ENCODE data around the gene CACNA1D.

CACNA1D gene

DNA sequence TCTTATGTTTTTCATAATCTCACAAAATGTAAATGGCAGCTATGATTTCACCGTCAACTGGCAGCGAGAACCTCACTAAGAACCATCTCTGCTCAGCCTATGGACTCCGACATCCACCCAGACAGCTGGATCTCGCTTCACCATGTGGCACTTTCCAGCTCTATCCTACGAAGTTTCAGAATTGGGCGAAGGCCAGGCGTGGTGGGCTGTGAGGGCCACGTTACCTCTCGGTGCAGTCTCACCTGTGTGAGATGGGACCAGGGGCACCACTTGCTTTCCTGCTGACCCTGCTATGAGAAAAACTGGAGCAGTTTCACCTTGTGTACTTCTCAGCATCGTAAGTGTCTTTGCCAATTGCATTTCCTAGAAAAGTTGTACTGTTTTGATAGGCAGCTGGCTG lies 319.5 kb downstream of the CACNA1D start:
- TF ChIP-seq CTCF (IDR thresholded peaks at IDR 0.05; ENCODE audit: low read depth, low read length, missing control alignments) = no peak
- DNase-seq (ENCODE audit: extremely low read depth, low read depth) = no peak
- H3K4me3 ChIP-seq (replicated peaks; ENCODE audit: low read depth, low read length) = no peak overlapping the region

- no peak overlapping the region for H3K4me3 ChIP-seq (replicated peaks; ENCODE audit: low read depth, low read length)
- TF ChIP-seq CTCF (IDR thresholded peaks at IDR 0.05; ENCODE audit: low read depth, low read length, missing control alignments) = no peak
- no peak for DNase-seq (ENCODE audit: extremely low read depth, low read depth)
Measured at GRCh38 chr3:53815067-53815466, 320.7 kb downstream of the CACNA1D start.

- no peak overlapping the region for H3K4me3 ChIP-seq (replicated peaks; ENCODE audit: low read depth, low read length)
- no peak for TF ChIP-seq CTCF (IDR thresholded peaks at IDR 0.05; ENCODE audit: low read depth, low read length, missing control alignments)
- no peak for DNase-seq (ENCODE audit: extremely low read depth, low read depth)
Measured at GRCh38 chr3:53815651-53816050, 321.2 kb downstream of the CACNA1D start.

- no peak for TF ChIP-seq CTCF (IDR thresholded peaks at IDR 0.05; ENCODE audit: low read depth, low read length, missing control alignments)
- no peak for DNase-seq (ENCODE audit: extremely low read depth, low read depth)
- H3K4me3 ChIP-seq (replicated peaks; ENCODE audit: low read depth, low read length) = no peak overlapping the region
Measured at GRCh38 chr3:53816425-53816824, 322.0 kb downstream of the CACNA1D start.

DNA sequence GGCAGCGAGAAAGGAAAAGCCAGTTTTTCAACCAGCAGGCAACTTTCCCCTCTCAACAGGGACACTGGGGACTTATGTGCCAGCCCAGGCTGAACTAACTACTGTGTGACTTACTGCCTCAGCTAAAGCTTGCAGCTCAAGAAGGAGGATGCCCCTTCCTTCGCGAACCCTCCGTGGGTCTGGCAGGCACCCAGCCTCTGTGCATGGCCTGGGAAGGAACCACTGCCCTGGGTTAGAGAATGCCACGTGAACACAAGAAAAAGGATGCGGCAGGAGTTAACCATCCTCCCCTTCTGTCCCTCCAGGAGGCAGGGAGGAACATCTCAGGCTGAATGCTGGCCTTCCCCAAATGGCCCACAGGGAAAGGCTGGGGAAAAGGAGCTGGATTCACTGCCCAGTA lies 322.8 kb downstream of the CACNA1D start:
- TF ChIP-seq CTCF (IDR thresholded peaks at IDR 0.05; ENCODE audit: low read depth, low read length, missing control alignments) = no peak

GRCh38 chr3:53817809-53818208 lies 323.4 kb downstream of the CACNA1D start:
- no peak for TF ChIP-seq CTCF (IDR thresholded peaks at IDR 0.05; ENCODE audit: low read depth, low read length, missing control alignments)
- no peak overlapping the region for H3K4me3 ChIP-seq (replicated peaks; ENCODE audit: low read depth, low read length)
- no peak for DNase-seq (ENCODE audit: extremely low read depth, low read depth)

More for the DNA sequence above, 322.8 kb downstream of the CACNA1D start:
- no peak overlapping the region for H3K4me3 ChIP-seq (replicated peaks; ENCODE audit: low read depth, low read length)
- DNase-seq (ENCODE audit: extremely low read depth, low read depth) = no peak
